Measurements from ENCODE around the gene WLS.

DNA sequence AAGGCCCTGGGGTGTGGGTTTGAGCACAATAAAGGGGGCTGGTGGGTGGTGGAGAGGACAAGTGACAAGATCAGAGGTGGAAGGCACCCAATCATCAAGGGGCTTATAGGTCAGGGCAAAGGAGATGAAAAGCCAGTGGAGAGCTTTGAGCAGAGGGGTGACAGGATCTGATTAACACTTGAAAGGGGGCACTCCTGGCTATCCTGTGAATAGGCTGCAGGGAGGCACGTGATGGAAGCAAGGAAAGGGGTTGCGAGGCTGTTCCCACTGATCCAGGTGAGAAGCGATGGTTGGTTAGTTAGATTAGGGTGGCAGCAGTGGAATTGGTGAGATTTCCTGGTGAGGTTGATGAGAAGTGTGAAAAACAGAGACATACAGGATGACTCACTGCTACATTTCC lies 80.6 kb downstream of the WLS start:
- TF ChIP-seq CTCF (IDR thresholded peaks at IDR 0.05; ENCODE audit: insufficient read depth, low read depth, low read length) (no peak), EZH2 (IDR thresholded peaks at IDR 0.05; ENCODE audit: insufficient read depth, low read length) (no peak)
